Tibial nerve (tissue), 4 donors: ENCODE data around the gene KLK7. TPM values are rescaled to one million over a fixed set of nuclear protein-coding genes. Genes with fewer than 3 reads are reported as not detected.

ENCODE experiments used
- DNase-seq, 2 donors: peaks; one replicate each; pipeline ENCODE4 v3.0.0-alpha.2; 2019; ENCODE audit warnings: low spot score in 2 of 2
- H3K27ac ChIP-seq, 4 donors: fragments of 200-600 bp; sonication (generic) in 3 of 4; one replicate each; pipeline ENCODE4 v1.5.1; 2017 to 2019; ENCODE audit warnings: mild to moderate bottlenecking in 1 of 4
- H3K27me3 ChIP-seq, 2 donors: fragments of 200-600 bp; sonication (generic) in 1 of 2; one replicate each; pipeline versions ENCODE4 v1.5.1 to v1.6.0; 2017 to 2019
- H3K36me3 ChIP-seq, 3 donors: fragments of 200-600 bp; sonication (generic); one replicate each; pipeline ENCODE4 v1.5.1; 2018 to 2019
- H3K4me1 ChIP-seq, 4 donors: fragments of 200-600 bp; sonication (generic) in 3 of 4; one replicate each; pipeline ENCODE4 v1.5.1; 2017 to 2019
- H3K4me3 ChIP-seq, 4 donors: fragments of 200-600 bp; sonication (generic) in 3 of 4; one replicate each; pipeline ENCODE4 v1.5.1; 2017 to 2019; ENCODE audit warnings: mild to moderate bottlenecking in 1 of 4, moderate library complexity in 1 of 4
- H3K9me3 ChIP-seq, 4 donors: fragments of 200-600 bp; sonication (generic) in 3 of 4; one replicate each; pipeline ENCODE4 v1.5.1; 2017 to 2019
- EP300 ChIP-seq, 2 donors: sonication (generic); formaldehyde crosslinking; IDR thresholded peaks; one replicate each; pipeline ENCODE4 v1.6.1; 2017; ENCODE audit warnings: antibody characterized with exemption in 2 of 2, mild to moderate bottlenecking in 1 of 2
- POLR2A ChIP-seq, 2 donors: fragments of 450-650 bp; IDR thresholded peaks; one replicate each; pipeline ENCODE4 v1.6.1; 2017; ENCODE audit warnings: antibody characterized with exemption in 2 of 2, mild to moderate bottlenecking in 2 of 2, moderate library complexity in 2 of 2
- WGBS, 2 donors: methylation state at CpG; one replicate each; pipeline ENCODE4 v1.1.5; 2018; 5-methylcytosine and 5-hydroxymethylcytosine counted together
- total RNA-seq, 4 donors: library from RNA; depleted of rRNA; stranded (reverse); fragments of >200 nt; gene quantifications; one replicate each; pipeline ENCODE4 v1.1.0, GENCODE V29; 2016
- TF ChIP-seq, protein P1 (sequence below), 5 experiments: fragments of 200-600 bp in 3 of 5; fragments of 450-650 bp in 2 of 5; sonication (generic) in 3 of 5; IDR thresholded peaks; one replicate each; pipeline ENCODE4 v1.5.1; 2016 to 2019; ENCODE audit warnings: antibody characterized with exemption in 5 of 5, mild to moderate bottlenecking in 3 of 5, moderate library complexity in 2 of 5

Gene KLK7
- total RNA-seq, 4 donors from 2014 or later, result 0.90 to 7.6 (median 4.6) TPM

DNA sequence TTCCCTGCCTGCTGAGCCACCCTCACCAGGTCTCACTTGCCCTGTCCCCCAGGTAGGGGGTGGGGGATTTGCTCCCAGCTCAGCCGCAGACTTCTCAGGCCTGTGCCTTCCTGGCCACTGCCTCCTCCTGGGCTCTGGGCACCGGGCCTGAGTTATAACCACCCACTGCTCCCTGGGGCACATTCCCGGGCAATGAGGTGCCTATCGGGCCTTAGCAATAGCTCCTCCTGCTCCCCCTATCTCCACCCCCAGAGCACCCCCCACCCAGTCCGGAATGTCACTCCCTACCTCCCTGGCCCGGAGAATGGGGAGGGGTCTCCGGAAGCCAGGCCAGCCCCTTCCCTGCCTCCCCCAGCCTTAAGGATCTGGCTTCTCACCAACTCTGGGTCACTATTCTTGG is 30.8 kb downstream of the KLK7 start, which contains the start of gene KLK5:
TSS of gene KLK5 (minus strand) at position 129 of the 400 bp plus-strand sequence. CDS start 381 bp downstream, outside the sequence.
- Histone ChIP-seq H3K27ac (no peak within 1 kb of the TSS), H3K9me3 (no peaks in the 10 kb centered on the region), H3K4me1 (no peaks in the 10 kb centered on the region), H3K27me3 (no peaks in the 10 kb centered on the region), H3K36me3 (no peaks in the 10 kb centered on the region), H3K4me3 (no peak within 1 kb of the TSS)
- TF ChIP-seq POLR2A (IDR thresholded peaks at IDR 0.05), result no peak
- TF ChIP-seq, protein P1, sequence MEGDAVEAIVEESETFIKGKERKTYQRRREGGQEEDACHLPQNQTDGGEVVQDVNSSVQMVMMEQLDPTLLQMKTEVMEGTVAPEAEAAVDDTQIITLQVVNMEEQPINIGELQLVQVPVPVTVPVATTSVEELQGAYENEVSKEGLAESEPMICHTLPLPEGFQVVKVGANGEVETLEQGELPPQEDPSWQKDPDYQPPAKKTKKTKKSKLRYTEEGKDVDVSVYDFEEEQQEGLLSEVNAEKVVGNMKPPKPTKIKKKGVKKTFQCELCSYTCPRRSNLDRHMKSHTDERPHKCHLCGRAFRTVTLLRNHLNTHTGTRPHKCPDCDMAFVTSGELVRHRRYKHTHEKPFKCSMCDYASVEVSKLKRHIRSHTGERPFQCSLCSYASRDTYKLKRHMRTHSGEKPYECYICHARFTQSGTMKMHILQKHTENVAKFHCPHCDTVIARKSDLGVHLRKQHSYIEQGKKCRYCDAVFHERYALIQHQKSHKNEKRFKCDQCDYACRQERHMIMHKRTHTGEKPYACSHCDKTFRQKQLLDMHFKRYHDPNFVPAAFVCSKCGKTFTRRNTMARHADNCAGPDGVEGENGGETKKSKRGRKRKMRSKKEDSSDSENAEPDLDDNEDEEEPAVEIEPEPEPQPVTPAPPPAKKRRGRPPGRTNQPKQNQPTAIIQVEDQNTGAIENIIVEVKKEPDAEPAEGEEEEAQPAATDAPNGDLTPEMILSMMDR (IDR thresholded peaks at IDR 0.05), result no peak
- TF ChIP-seq EP300 (IDR thresholded peaks at IDR 0.05), result no peak
- no peak for DNase-seq
- 7 to 9% methylated on average over 7 of the region's 7 CpGs for WGBS, 2 donors

DNA sequence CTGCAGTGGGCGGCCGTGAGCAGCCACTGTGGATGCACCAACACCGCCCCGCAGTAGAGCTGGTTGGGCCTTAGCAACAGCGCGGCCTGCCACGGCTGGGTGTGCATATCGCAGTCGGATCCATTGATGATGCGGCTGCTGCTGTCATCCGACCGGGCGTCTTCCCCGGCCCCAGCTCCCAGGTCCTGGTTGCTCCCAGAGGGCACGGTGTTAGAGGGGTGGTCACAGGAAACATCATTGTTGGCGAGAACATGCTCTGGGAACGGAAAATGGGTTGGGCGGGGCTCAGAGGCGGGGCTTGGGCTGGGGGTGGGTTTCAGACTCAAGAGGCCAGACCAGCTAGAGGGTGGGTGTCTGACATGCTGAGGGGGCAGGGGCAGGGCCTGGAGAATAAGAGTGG is 33.9 kb downstream of the KLK7 start:
- TF ChIP-seq EP300 (IDR thresholded peaks at IDR 0.05), result no peak
- no peak for TF ChIP-seq POLR2A (IDR thresholded peaks at IDR 0.05)
- TF ChIP-seq, protein P1 (IDR thresholded peaks at IDR 0.05), result no peak
- Histone ChIP-seq H3K4me1 (no peaks in the 10 kb centered on the region), H3K27me3 (no peaks in the 10 kb centered on the region), H3K27ac (no peak overlapping the region), H3K36me3 (no peaks in the 10 kb centered on the region), H3K9me3 (peaks cover 0 to 8% (median 0%) of the 10 kb centered on the region in 4 donors), H3K4me3 (no peak overlapping the region)
- WGBS, 2 donors, result 58 to 65% methylated on average over 19 of the region's 19 CpGs
- DNase-seq, result no peak

DNA sequence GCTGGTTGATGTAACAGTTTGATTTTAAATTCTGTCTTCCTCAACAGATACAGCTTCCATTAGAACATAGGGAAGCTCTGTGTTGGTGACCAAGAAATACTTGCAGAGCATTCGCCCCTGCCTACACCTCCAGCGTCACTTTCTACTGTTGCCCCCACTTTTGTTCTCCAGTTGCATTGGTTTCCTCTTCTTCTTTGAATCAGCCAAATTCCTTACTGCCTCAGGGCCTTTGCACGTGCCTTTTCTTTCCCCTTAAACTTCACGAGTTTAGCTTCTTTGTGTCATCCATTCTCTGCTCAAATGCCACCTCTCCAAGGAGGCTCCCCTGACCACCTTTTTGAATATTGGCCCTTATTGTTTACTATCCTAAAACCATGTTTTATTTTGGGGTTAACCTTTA is 36.6 kb downstream of the KLK7 start:
- TF ChIP-seq, protein P1 (IDR thresholded peaks at IDR 0.05), result no peak
- TF ChIP-seq EP300 (IDR thresholded peaks at IDR 0.05) (no peak), POLR2A (IDR thresholded peaks at IDR 0.05) (no peak)
- Histone ChIP-seq H3K4me3 (no peak overlapping the region), H3K4me1 (no peaks in the 10 kb centered on the region), H3K27me3 (no peaks in the 10 kb centered on the region), H3K9me3 (peaks cover 0 to 12% (median 0%) of the 10 kb centered on the region in 4 donors), H3K36me3 (no peaks in the 10 kb centered on the region), H3K27ac (no peak overlapping the region)
- 82 to 85% methylated on average over 4 of the region's 4 CpGs for WGBS, 2 donors
- DNase-seq, result no peak

DNA sequence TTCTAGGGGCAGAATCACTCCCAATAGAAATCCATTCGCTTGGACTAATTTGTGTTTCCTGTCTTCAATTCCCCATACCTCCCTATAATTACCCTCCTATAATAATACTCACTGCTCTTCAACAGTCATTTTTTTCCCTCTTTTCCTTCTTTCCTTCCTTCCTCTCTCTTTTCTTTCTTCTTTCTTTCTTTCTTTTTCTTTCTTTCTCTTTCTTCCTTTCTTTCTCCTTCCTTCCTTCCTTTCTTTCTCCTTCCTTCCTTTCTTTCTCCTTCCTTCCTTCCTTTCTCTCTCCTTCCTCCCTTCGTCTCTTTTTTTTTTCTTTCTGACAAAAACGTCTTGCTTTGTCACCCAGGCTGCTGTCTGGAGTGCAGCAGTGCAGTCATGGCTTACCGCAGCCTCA is 38.9 kb downstream of the KLK7 start:
- H3K27me3 ChIP-seq, result no peaks in the 10 kb centered on the region
- TF ChIP-seq EP300 (IDR thresholded peaks at IDR 0.05) (no peak), POLR2A (IDR thresholded peaks at IDR 0.05) (no peak)
- TF ChIP-seq, protein P1 (IDR thresholded peaks at IDR 0.05), result no peak
- peaks cover 0 to 20% (median 0%) of the 10 kb centered on the region in 4 donors for H3K9me3 ChIP-seq
- H3K4me3 ChIP-seq, result no peak overlapping the region
- no peaks in the 10 kb centered on the region for H3K4me1 ChIP-seq
- no peak overlapping the region for H3K27ac ChIP-seq
- no peak for DNase-seq
- H3K36me3 ChIP-seq, result no peaks in the 10 kb centered on the region
- WGBS, 2 donors, result 63 to 72% methylated on average over 4 of the region's 4 CpGs

DNA sequence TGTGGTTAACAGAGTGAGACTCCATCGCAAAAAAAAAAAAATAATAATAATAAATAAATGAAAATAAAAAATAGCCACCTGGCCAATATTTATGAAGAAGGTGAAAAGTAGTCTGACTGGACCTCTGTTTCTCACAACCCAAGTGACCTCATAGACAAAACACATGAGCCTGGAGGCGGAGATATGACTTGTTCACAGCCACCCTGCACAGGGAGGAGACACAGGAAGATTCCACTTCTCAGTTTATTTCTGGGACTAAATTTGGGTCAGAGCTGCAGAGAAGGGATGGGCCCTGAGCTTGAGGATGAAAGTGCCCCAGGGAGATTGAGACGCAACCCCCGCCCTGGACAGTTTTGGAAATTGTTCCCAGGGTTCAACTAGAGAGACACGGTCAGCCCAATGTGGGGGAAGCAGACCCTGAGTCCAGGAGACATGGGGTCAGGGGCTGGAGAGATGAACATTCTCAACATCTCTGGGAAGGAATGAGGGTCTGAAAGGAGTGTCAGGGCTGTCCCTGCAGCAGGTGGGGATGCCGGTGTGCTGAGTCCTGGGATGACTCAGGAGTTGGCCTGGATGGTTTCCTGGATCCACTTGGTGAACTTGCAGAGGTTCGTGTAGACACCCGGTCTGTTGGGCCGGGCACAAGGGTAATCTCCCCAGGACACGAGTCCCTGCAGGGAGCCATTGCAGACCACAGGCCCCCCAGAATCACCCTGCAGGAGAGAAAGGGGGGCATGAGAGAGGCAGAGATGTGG is 40.5 kb downstream of the KLK7 start:
- 81 to 84% methylated on average over 8 to 10 of the region's 10 CpGs for WGBS, 2 donors
- Histone ChIP-seq H3K27ac (no peak overlapping the region), H3K4me1 (no peaks in the 10 kb centered on the region), H3K9me3 (peaks cover 0 to 27% (median 0%) of the 10 kb centered on the region in 4 donors), H3K4me3 (no peak overlapping the region), H3K27me3 (no peaks in the 10 kb centered on the region), H3K36me3 (no peaks in the 10 kb centered on the region)
- DNase-seq, result no peak
- no peak for TF ChIP-seq EP300 (IDR thresholded peaks at IDR 0.05)
- TF ChIP-seq, protein P1 (IDR thresholded peaks at IDR 0.05), result no peak
- TF ChIP-seq POLR2A (IDR thresholded peaks at IDR 0.05), result no peak
